Measurements from ENCODE around the gene JAKMIP2.

The JAKMIP2 gene

GRCh38 chr5:147788023-147788422, 5.5 kb upstream of the JAKMIP2 start:
- H3K4me1 ChIP-seq (ENCODE audit: control insufficient read depth, insufficient read depth, low read length) = no peaks in the 10 kb centered on the region
- H3K9me3 ChIP-seq (ENCODE audit: control insufficient read depth, insufficient read depth, low read depth, low read length) = no peaks in the 10 kb centered on the region
- no peaks in the 10 kb centered on the region for H3K36me3 ChIP-seq (ENCODE audit: control insufficient read depth, insufficient read depth, low read length)
- no peak overlapping the region for H3K9ac ChIP-seq (ENCODE audit: low read length)
- H3K27ac ChIP-seq (ENCODE audit: low read depth, low read length) = no peak overlapping the region
- H3K27me3 ChIP-seq (ENCODE audit: control insufficient read depth, insufficient read depth, low read length) = no peaks in the 10 kb centered on the region
- no peak overlapping the region for H3K4me3 ChIP-seq (ENCODE audit: low read depth, low read length)

DNA sequence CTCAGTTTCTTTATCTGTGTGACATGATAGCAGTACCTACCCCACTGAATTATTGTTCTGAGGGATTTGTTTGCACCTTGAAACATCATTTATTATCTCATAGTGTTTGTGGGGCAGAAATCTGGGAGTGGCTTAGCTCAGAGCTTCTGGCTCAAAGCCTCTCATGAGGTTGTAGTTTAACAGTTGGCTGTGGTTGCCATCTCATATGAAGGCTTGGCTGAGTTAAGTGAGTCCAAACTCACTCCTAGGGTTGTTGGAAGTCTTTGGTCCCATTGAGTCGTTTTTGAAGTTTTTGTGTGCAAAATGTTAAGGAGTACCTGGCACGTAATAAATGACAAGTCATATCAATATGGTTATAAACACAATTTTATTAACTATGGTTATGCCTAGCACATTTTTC, 3.6 kb upstream of the JAKMIP2 start:
- Histone ChIP-seq H3K4me1 (ENCODE audit: control insufficient read depth, insufficient read depth, low read length) (peaks cover 7% of the 10 kb centered on the region; the same call in 1 of the 2 replicates), H3K9me3 (ENCODE audit: control insufficient read depth, insufficient read depth, low read depth, low read length) (no peaks in the 10 kb centered on the region), H3K4me3 (ENCODE audit: low read depth, low read length) (no peak overlapping the region), H3K36me3 (ENCODE audit: control insufficient read depth, insufficient read depth, low read length) (no peaks in the 10 kb centered on the region), H3K27ac (ENCODE audit: low read depth, low read length) (no peak overlapping the region), H3K27me3 (ENCODE audit: control insufficient read depth, insufficient read depth, low read length) (no peaks in the 10 kb centered on the region), H3K9ac (ENCODE audit: low read length) (no peak overlapping the region)

DNA sequence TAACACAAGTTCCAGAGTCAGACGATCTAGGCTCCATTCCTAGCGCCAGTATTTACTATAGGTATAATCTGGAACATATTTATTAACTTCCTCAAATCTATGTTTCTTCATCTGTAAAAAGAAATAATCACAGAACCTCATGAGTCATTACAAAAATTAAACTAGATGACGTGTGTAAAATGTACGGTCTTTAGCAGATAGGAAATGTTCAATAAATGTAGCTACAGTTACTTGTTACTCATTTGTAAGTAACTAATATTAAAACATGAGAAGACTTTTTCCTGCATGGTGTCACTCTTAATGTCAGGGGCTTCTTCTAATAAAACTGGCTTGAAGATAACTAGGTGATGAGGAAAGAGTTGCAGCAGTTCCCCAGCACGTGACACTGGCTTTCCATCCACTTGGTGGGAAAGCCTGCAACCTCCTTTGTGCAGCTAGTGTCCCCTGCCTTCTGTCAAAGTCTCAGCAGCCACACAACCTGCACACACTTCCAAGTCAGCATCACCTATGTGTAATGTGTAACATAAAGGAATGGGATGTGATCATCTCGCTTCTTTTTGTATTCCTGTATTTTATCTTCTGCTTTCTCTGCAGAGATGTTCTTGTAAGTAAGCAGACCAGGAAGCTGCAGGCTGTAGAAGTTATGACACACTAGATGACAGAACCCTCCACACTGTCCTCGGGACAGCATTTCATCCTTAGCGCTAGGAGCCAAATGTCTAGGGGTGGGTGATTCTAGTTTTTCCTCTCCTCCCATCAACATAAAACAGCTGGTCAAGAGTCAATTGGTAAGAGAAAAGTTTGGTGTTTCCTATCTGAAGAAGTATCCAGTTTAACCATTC, 1.8 kb upstream of the JAKMIP2 start:
- H3K9me3 ChIP-seq (ENCODE audit: control insufficient read depth, insufficient read depth, low read depth, low read length) = no peaks in the 10 kb centered on the region
- H3K4me3 ChIP-seq (ENCODE audit: low read depth, low read length) = no peak overlapping the region
- peaks cover 18% of the 10 kb centered on the region for H3K4me1 ChIP-seq (ENCODE audit: control insufficient read depth, insufficient read depth, low read length)
- no peaks in the 10 kb centered on the region for H3K27me3 ChIP-seq (ENCODE audit: control insufficient read depth, insufficient read depth, low read length)
- H3K36me3 ChIP-seq (ENCODE audit: control insufficient read depth, insufficient read depth, low read length) = no peaks in the 10 kb centered on the region
- H3K27ac ChIP-seq (ENCODE audit: low read depth, low read length) = no peak overlapping the region
- no peak overlapping the region for H3K9ac ChIP-seq (ENCODE audit: low read length)

DNA sequence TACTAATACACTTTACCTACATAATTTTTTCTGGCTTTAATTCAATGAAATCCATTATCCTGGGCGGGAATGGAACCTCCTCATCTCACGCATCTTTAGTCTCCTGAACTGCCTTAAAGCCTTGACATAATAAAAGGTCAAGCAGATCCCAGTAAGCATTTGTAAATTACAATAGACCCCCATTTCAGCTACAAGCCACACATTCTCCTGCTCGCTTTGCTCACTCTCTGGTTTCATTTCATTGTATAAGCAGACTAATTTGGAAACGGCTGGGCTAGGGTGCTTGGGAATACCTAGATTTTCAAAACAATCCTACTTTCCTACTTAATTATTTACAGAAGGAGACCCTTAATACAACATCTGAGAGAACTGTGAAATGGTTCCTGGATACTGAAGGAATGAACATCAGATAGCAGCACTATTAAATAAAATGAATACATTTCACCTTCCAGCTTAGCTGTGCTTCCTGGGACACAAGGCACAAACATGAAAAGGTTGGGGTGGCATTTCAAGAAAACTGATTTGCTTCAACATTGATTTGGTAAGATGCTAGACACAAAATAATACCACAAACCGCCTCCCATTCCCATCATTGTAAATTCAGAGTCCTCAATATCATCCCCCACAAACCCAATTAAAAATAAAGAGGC, 1.5 kb downstream of the JAKMIP2 start:
- H3K27ac ChIP-seq (ENCODE audit: low read depth, low read length) = no peak overlapping the region
- no peak overlapping the region for H3K9ac ChIP-seq (ENCODE audit: low read length)
- H3K27me3 ChIP-seq (ENCODE audit: control insufficient read depth, insufficient read depth, low read length) = no peaks in the 10 kb centered on the region
- no peaks in the 10 kb centered on the region for H3K36me3 ChIP-seq (ENCODE audit: control insufficient read depth, insufficient read depth, low read length)
- peaks cover 18% of the 10 kb centered on the region for H3K4me1 ChIP-seq (ENCODE audit: control insufficient read depth, insufficient read depth, low read length)
- H3K9me3 ChIP-seq (ENCODE audit: control insufficient read depth, insufficient read depth, low read depth, low read length) = peaks cover 5% of the 10 kb centered on the region; the same call in 1 of the 2 replicates
- peak overlapping the region; percentile 72 for H3K4me3 ChIP-seq (ENCODE audit: low read depth, low read length)

GRCh38 chr5:147779694-147780093, 2.8 kb downstream of the JAKMIP2 start:
- Histone ChIP-seq H3K9me3 (ENCODE audit: control insufficient read depth, insufficient read depth, low read depth, low read length) (peaks cover 6% of the 10 kb centered on the region; the same call in 1 of the 2 replicates), H3K27me3 (ENCODE audit: control insufficient read depth, insufficient read depth, low read length) (no peaks in the 10 kb centered on the region), H3K36me3 (ENCODE audit: control insufficient read depth, insufficient read depth, low read length) (no peaks in the 10 kb centered on the region), H3K4me3 (ENCODE audit: low read depth, low read length) (no peak overlapping the region), H3K4me1 (ENCODE audit: control insufficient read depth, insufficient read depth, low read length) (peaks cover 18% of the 10 kb centered on the region), H3K9ac (ENCODE audit: low read length) (no peak overlapping the region), H3K27ac (ENCODE audit: low read depth, low read length) (no peak overlapping the region)

DNA sequence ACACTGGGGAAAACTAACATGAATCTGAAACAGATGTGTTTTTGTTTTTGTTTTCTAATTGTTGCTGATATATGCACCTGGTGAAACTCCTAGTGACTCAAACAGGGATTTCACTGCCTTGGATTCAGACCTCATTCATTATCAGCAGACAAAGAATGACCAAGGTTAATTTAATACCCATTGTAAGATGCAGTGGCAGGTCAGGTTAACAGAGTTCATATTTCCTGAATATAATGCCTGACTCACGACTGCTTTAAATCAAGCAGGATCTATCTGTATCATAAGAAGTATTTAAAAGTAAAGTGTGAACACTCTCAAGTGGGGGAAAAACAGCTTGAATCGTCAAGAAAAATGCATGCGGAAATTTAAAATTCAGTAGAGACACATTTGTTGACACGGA, 5.5 kb downstream of the JAKMIP2 start:
- H3K27ac ChIP-seq (ENCODE audit: low read depth, low read length) = no peak overlapping the region
- H3K4me1 ChIP-seq (ENCODE audit: control insufficient read depth, insufficient read depth, low read length) = peaks cover 18% of the 10 kb centered on the region
- H3K9ac ChIP-seq (ENCODE audit: low read length) = no peak overlapping the region
- H3K36me3 ChIP-seq (ENCODE audit: control insufficient read depth, insufficient read depth, low read length) = no peaks in the 10 kb centered on the region
- peaks cover 6% of the 10 kb centered on the region; the same call in 1 of the 2 replicates for H3K9me3 ChIP-seq (ENCODE audit: control insufficient read depth, insufficient read depth, low read depth, low read length)
- H3K4me3 ChIP-seq (ENCODE audit: low read depth, low read length) = no peak overlapping the region
- no peaks in the 10 kb centered on the region for H3K27me3 ChIP-seq (ENCODE audit: control insufficient read depth, insufficient read depth, low read length)

- H3K36me3 ChIP-seq (ENCODE audit: control insufficient read depth, insufficient read depth, low read length) = no peaks in the 10 kb centered on the region
- no peak overlapping the region for H3K9ac ChIP-seq (ENCODE audit: low read length)
- no peaks in the 10 kb centered on the region for H3K4me1 ChIP-seq (ENCODE audit: control insufficient read depth, insufficient read depth, low read length)
- H3K27me3 ChIP-seq (ENCODE audit: control insufficient read depth, insufficient read depth, low read length) = no peaks in the 10 kb centered on the region
- H3K27ac ChIP-seq (ENCODE audit: low read depth, low read length) = no peak overlapping the region
- peaks cover 6% of the 10 kb centered on the region; the same call in 1 of the 2 replicates for H3K9me3 ChIP-seq (ENCODE audit: control insufficient read depth, insufficient read depth, low read depth, low read length)
- H3K4me3 ChIP-seq (ENCODE audit: low read depth, low read length) = no peak overlapping the region
These were observed 8.9 kb downstream of the JAKMIP2 start for GRCh38 chr5:147773587-147773986.

GRCh38 chr5:147773139-147773538, 9.4 kb downstream of the JAKMIP2 start:
- Histone ChIP-seq H3K36me3 (ENCODE audit: control insufficient read depth, insufficient read depth, low read length) (no peaks in the 10 kb centered on the region), H3K4me3 (ENCODE audit: low read depth, low read length) (no peak overlapping the region), H3K4me1 (ENCODE audit: control insufficient read depth, insufficient read depth, low read length) (no peaks in the 10 kb centered on the region), H3K27me3 (ENCODE audit: control insufficient read depth, insufficient read depth, low read length) (no peaks in the 10 kb centered on the region), H3K9me3 (ENCODE audit: control insufficient read depth, insufficient read depth, low read depth, low read length) (peaks cover 6% of the 10 kb centered on the region; the same call in 1 of the 2 replicates), H3K9ac (ENCODE audit: low read length) (no peak overlapping the region), H3K27ac (ENCODE audit: low read depth, low read length) (no peak overlapping the region)

DNA sequence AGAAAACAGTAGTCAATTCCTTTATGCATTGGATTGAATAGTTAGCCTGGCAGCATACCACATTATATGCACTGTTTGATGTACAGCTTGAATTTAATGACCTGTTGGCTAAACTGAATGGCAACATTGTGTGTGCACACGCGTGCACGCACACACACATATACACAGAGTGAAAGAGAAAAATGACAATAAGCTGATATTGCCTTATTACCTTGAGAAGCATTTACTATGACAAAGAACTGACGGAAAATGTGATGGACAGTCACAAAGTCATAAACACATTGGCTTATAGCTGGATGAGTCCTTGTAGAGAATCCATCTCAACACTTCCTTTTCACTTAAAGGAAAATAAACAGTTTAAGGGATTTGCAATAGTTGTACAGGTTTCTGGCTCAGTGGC, 15.5 kb downstream of the JAKMIP2 start:
- Histone ChIP-seq H3K27me3 (ENCODE audit: control insufficient read depth, insufficient read depth, low read length) (no peaks in the 10 kb centered on the region), H3K27ac (ENCODE audit: low read depth, low read length) (no peak overlapping the region), H3K4me1 (ENCODE audit: control insufficient read depth, insufficient read depth, low read length) (no peaks in the 10 kb centered on the region), H3K36me3 (ENCODE audit: control insufficient read depth, insufficient read depth, low read length) (no peaks in the 10 kb centered on the region), H3K9ac (ENCODE audit: low read length) (no peak overlapping the region), H3K4me3 (ENCODE audit: low read depth, low read length) (no peak overlapping the region), H3K9me3 (ENCODE audit: control insufficient read depth, insufficient read depth, low read depth, low read length) (no peaks in the 10 kb centered on the region)

GRCh38 chr5:147763791-147764525, 18.6 kb downstream of the JAKMIP2 start:
- H3K9me3 ChIP-seq (ENCODE audit: control insufficient read depth, insufficient read depth, low read depth, low read length) = no peaks in the 10 kb centered on the region
- H3K4me1 ChIP-seq (ENCODE audit: control insufficient read depth, insufficient read depth, low read length) = peaks cover 17% of the 10 kb centered on the region
- no peaks in the 10 kb centered on the region for H3K27me3 ChIP-seq (ENCODE audit: control insufficient read depth, insufficient read depth, low read length)
- no peak overlapping the region for H3K9ac ChIP-seq (ENCODE audit: low read length)
- H3K27ac ChIP-seq (ENCODE audit: low read depth, low read length) = no peak overlapping the region
- no peaks in the 10 kb centered on the region for H3K36me3 ChIP-seq (ENCODE audit: control insufficient read depth, insufficient read depth, low read length)
- H3K4me3 ChIP-seq (ENCODE audit: low read depth, low read length) = no peak overlapping the region

Measured in HUES6 (cell line).